ENCODE measurements around the gene TULP3.

DNA sequence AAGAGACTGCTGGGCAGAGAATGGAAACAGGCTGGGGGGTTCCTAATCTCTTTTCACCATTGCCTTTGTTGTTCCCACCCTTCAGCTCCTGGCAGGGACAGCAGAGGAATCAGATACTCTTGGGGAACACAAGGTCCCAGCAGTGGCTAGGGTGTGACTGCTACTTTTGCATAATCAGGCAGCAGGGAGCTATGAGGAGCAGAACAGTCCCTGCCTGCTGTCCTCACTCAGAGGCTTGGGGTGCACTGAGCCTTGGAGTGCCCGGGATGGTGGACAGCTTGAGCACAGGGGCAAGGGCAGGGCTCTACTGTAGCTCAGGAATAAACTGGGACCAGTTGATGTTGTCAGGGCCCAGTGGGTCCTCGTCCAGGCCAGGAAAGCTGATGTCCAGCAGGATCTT is 32.4 kb upstream of the TULP3 start:
- TF ChIP-seq, protein P1, sequence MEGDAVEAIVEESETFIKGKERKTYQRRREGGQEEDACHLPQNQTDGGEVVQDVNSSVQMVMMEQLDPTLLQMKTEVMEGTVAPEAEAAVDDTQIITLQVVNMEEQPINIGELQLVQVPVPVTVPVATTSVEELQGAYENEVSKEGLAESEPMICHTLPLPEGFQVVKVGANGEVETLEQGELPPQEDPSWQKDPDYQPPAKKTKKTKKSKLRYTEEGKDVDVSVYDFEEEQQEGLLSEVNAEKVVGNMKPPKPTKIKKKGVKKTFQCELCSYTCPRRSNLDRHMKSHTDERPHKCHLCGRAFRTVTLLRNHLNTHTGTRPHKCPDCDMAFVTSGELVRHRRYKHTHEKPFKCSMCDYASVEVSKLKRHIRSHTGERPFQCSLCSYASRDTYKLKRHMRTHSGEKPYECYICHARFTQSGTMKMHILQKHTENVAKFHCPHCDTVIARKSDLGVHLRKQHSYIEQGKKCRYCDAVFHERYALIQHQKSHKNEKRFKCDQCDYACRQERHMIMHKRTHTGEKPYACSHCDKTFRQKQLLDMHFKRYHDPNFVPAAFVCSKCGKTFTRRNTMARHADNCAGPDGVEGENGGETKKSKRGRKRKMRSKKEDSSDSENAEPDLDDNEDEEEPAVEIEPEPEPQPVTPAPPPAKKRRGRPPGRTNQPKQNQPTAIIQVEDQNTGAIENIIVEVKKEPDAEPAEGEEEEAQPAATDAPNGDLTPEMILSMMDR (IDR thresholded peaks at IDR 0.05), result no peak
- no peak for TF ChIP-seq POLR2A (IDR thresholded peaks at IDR 0.05)
